Neural cell (in vitro differentiated cells): ENCODE results near the gene CRIM1.

Source experiments
- CTCF ChIP-seq: fragments of 450-650 bp; IDR thresholded peaks from 2 replicates; pipeline ENCODE4 v1.5.1; 2014; ENCODE audit warnings: antibody characterized with exemption, mild to moderate bottlenecking, moderate library complexity; ENCODE audit not compliant: poor library complexity, severe bottlenecking
- EP300 ChIP-seq: fragments of 450-650 bp; conservative IDR thresholded peaks from 2 replicates; pipeline ENCODE4 v1.6.1; 2014; ENCODE audit warnings: antibody characterized with exemption, mild to moderate bottlenecking, moderate library complexity; ENCODE audit not compliant: poor library complexity, severe bottlenecking
- EZH2 ChIP-seq: fragments of 200-600, 300-800 bp; shearing (Covaris generic), sonication (generic); IDR thresholded peaks from 2 replicates; pipeline ENCODE4 v1.6.1; 2014; ENCODE audit warnings: antibody characterized with exemption, low read length, borderline replicate concordance, mild to moderate bottlenecking; ENCODE audit not compliant: insufficient read depth, poor library complexity, severe bottlenecking
- MXI1 ChIP-seq: fragments of 450-650 bp; conservative IDR thresholded peaks from 2 replicates; pipeline ENCODE4 v1.6.1; 2014; ENCODE audit warnings: antibody characterized with exemption, mild to moderate bottlenecking; ENCODE audit not compliant: poor library complexity, severe bottlenecking
- POLR2AphosphoS5 ChIP-seq: IDR thresholded peaks from 2 replicates; pipeline ENCODE4 v1.6.1; 2012
- RAD21 ChIP-seq: fragments of 450-650 bp; conservative IDR thresholded peaks from 2 replicates; pipeline ENCODE4 v1.6.1; 2014; ENCODE audit warnings: antibody characterized with exemption, mild to moderate bottlenecking, moderate library complexity
- REST ChIP-seq: IDR thresholded peaks from 2 replicates; pipeline ENCODE4 v1.6.1; 2012; ENCODE audit warnings: borderline replicate concordance
- SMC3 ChIP-seq: fragments of 450-650 bp; conservative IDR thresholded peaks from 2 replicates; pipeline ENCODE4 v1.6.1; 2014; ENCODE audit warnings: antibody characterized with exemption, mild to moderate bottlenecking, moderate library complexity; ENCODE audit not compliant: poor library complexity
- TAF1 ChIP-seq: IDR thresholded peaks from 2 replicates; pipeline ENCODE4 v1.6.1; 2012; ENCODE audit warnings: low read depth

GRCh38 chr2:36566887-36567286 is 211.3 kb downstream of the CRIM1 start:
- no peak for TF ChIP-seq CTCF
- no peak for TF ChIP-seq EP300
- TF ChIP-seq SMC3: no peak
- no peak for TF ChIP-seq EZH2
- TF ChIP-seq POLR2AphosphoS5: no peak
- no peak for TF ChIP-seq REST
- TF ChIP-seq TAF1: no peak
- no peak for TF ChIP-seq MXI1
- TF ChIP-seq RAD21: no peak
